GM18867 (cell line): ENCODE results near the gene AKAIN1.

Source experiments
- ATAC-seq: cut with Tn5 transposase; IDR thresholded peaks from one replicate; pipeline ENCODE4 v1.9.1; 2021; ENCODE audit warnings: mild to moderate bottlenecking, moderate library complexity; ENCODE audit not compliant: unreplicated experiment

Gene AKAIN1

DNA sequence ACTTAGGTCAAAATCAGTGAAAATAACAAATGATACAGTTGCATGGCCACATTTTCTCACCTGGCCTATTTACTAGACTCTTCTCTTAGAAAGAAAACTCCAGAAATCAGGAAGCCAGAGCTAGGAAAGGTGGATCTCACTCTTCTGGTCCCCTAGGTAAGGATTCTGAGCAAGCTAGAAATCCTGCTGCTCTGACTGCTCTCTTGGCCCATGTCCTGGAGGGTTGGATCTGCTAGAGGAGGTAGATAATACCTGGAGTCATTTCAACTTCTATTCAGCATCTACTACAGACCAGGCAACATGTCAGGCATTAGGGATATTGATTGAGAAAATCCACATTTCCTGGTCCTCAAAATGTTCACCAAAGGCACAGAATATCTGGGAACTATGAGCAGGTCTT lies 34.9 kb downstream of the AKAIN1 start:
- no peak for ATAC-seq

DNA sequence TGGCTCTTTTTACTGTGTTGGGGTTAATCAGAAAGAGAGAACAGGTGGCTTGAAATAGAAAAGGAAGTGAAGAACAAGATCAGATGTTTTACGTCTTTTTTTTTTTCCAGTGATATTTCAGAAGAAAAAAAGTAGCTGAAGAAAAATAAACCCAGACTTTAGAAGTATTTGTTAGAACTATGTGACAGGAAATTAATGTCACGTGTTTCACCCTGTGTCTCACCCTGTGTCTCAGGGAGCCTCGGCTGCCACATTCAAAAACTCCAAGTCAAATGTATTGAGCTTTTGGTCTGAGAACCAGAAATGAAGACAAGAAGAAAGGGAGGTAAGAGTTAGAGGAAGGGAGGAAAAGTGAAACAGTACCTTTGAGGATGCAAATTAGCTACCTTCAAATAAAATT lies 38.0 kb downstream of the AKAIN1 start:
- no peak for ATAC-seq

DNA sequence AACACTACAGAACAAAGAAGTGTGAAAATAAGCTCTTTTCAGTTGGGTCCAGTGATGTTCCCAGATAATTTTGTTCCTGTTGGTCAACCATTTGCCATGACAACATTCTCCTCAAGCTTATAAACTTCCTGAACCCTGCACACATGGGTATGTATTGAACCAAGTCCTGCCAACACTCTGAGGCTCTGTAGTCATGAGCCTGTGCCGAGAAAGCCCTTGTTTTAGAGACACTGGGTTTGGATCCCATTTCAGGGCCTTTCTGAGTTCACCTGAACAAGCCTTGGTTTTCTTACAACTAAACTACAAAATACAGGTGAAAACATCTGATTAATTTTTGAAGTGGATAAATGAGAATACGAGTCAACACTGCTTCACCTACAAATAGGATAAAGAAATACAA lies 38.5 kb downstream of the AKAIN1 start:
- ATAC-seq = no peak

DNA sequence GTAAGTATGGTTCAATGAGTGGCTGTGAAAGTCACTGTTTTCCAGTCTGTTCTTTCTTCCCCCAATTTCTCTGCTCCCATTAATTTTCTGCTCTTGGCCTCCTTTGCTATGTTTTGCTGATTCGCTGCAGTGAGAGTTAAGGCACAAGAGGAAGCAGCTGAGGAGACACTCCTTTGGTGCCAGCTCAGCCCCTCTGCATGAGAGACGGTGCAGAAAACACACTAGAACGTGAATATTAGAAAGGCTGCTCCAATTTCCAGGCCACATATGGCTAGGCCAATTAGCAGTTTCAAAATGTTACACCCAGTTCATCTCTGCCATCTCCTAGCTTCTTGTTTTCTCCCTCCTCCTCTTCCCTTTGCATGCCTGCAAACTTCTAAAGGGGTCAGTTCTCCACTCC lies 38.9 kb downstream of the AKAIN1 start:
- no peak for ATAC-seq

DNA sequence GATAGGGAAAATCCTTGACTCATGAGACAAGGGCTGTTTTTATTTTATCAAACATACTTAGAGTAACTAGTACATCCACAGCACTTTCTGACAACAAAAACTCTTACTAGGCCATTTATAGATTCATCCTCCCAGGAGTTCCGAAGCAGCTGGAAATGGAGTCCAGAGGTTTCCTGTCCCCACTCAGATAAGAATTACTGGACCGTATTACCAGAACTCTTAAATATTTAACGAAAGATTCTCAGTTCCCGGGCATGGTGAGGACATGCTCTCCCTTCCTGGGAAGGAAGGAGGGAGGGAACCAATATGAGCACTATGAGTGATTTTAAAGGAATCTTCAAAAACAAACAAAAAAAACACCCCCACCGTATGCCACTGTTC lies 41.2 kb downstream of the AKAIN1 start:
- no peak for ATAC-seq

DNA sequence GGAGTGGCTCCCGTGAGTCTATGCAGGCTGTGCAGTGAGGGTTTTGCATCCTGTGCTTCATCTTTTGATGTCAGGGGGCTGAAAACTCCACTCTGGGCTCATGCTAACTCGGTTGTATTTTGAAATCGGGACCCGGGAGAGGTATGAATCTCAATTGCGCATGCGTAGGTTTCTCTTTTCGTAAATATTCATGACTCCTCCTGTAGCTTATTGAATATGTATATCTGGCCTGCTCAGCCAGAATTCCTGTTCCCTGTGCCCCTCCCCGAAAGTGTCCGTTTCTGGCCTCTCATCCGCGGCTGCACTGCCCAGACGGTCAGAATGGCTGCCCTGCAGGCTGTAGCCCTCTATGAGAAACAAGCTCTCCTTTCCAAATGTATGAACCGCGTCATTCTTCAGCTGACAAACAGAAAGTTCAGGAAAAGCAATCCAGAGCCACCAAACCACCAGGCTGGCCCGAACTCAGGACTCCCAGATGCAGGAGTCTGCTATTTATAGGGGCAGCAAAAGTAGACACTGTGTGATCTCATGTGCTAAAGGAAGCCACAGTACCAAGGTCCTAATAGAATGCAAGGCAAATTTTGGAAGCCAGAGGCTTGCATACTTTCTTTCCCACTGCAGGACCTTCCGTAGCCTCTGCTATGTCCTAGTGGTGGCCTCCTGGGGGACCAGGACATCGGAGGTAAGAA lies 41.7 kb downstream of the AKAIN1 start:
- no peak for ATAC-seq

DNA sequence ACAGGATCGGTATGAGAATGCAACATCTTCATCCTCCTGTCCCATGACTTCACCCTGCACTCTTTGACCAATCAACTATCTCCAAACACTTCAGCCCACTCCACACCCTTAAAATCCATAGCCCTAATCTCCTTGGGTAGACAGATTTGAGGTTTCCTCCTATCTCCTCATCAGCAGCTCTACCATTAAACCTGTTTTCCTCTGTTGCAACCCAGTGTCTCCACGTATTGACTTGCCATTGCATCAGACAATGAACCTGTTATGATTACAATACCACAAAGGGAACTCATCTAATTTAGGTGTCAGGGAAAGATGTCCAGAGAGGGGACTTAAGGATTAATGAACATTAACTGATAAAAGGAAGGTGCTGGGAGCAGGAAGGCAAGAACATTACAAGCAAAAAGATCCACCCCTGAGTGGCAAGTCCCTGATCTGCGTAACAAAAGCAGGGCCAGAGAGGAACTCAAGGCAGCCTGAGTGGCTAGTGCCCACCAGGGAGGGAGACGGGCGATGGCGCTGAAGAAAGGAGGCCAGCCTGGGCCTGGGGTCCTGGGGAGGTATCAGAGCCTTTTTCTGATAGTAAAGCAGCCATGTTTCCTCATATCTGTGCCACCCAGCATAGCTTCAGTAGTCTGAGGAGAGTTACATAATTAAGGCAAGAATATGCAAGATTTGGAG lies 44.6 kb downstream of the AKAIN1 start:
- no peak for ATAC-seq

DNA sequence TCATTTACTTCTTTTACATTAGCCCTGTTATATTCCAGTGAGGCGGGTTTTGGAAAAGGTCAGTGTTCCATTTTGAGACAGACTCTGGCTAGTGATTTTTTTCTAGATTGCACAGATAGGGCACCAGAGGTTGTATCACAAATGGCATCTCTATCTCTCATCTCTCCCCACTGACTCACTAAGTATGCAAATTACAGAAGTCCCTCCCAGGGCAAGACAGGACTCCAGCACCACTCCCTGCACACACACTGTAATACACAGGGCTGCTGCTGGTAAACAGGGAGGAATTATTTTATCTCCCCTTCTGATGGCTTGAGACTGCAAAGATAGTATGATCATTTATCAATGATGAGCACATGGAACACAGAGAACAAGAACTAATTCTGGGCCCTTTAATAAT lies 46.2 kb downstream of the AKAIN1 start:
- ATAC-seq = no peak

DNA sequence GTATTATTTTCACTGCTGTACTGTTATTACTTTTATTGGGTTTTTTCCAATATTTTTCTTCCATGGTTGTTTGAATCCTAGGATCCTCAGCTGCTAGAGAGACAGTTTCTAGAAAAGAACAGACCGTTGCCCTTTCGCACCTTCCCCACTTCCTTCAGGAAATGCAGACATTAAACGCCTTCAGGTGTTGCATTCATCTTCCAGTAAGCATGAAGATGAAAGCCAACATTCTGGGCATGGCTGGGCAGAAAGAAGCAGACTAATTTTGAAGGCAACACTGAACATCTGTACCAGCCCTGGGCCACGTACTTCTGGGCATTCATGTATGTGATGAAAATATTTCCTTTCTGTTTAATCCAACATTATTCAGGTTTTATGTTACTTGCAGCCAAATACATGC lies 51.0 kb downstream of the AKAIN1 start:
- ATAC-seq = no peak

DNA sequence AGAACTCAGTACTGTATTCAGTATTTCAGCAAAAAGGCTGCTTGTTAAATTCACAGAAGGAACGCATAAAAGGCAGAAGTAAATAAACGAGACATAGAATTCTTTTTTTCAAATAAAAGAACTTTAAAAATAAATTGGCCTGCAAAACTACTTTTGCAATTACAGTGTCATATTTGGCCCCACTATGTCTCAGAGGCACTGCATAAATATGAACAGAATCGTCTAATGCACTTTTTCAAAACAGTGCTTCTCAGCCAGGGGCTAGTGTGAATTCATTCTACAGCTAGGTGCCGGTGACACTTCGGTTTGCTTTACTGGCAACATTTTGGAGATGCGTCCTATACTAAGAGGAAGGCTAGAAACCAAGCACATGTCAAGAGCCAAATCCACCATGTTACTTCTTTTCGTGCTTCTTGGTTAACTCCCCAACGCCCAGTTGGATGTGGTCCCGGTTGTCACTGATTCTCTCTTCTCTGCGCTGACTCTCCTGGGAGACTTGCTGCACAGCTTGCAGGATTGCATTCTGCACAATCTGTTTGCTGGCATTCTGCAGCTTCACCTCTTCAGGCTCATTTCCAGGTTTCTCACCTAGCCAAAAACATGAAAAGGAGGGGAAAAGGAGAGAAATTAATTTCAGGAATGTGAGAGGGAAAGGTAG lies 51.8 kb downstream of the AKAIN1 start:
- no peak for ATAC-seq

DNA sequence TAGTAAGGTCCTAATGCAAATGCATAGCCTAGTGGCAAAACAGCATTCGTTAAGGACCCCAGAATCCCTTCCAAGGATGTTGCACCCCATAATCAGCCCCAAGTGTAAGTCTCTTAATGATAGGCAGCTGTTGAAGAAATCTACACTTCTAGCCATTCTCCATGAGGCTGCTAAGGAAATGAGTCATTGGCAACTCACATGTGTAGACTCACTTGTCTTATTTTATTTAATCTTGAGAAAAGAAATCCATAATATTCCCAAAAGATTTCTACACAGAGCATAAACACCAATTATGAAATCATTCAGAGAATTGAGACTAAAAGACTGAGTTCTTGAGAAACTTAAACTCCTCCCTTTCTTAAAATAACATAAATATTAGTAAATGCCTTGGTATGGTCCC lies 52.4 kb downstream of the AKAIN1 start:
- ATAC-seq = no peak

DNA sequence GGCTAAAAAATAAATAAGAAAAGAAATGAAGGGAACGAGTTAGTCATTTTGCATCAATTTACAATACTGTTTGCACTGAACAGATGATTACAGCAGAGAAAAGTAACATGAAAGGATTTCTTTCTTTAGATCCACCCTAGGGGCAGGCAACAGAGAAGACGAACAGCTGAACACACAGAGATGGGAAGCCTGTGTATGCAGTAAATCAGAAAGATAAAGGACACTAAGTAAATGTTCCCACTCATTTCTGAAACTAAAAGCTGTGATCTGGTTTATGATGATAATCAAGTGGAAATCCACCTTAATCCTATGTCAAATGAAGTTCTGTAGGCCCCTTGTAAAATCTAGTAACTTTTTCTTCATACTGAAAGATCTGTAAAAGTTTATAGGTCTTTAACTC lies 54.2 kb downstream of the AKAIN1 start:
- no peak for ATAC-seq

DNA sequence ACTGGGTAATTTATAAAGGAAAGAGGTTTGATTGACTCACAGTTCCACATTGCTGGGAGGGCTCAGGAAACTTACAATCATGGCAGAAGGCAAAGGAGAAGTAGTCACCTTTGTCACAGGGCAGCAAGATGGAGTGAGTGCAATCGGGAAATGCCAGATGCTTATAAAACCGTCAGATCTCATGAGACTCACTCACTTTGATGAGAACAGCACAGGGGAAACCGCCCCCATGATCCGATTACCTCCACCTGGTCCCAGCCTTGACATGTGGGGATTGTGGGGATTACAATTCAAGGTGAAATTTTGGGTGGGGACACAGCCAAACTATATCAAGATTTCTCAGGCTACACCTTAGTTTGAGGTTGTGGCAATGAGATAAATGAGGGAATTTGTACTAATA lies 54.9 kb downstream of the AKAIN1 start:
- ATAC-seq = no peak

DNA sequence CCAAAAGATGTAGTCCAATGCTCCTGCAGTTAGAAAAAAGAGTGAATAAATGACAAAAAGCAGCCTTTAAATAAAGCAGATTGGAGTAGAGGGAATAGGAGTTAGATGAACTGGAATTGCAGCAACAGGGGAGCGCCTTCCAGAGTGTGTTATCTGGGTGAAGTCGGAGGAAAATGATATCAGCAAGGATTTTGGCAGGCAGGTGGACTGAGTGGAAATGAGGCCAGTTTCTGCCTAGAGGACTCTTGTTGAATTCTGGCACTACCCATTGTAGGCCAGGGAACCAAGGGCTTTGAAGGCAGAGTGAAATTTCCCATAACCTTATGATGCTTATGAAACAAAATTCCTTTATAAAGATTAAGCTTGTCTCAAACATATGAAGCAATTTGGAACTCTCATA lies 59.8 kb downstream of the AKAIN1 start:
- ATAC-seq = no peak

DNA sequence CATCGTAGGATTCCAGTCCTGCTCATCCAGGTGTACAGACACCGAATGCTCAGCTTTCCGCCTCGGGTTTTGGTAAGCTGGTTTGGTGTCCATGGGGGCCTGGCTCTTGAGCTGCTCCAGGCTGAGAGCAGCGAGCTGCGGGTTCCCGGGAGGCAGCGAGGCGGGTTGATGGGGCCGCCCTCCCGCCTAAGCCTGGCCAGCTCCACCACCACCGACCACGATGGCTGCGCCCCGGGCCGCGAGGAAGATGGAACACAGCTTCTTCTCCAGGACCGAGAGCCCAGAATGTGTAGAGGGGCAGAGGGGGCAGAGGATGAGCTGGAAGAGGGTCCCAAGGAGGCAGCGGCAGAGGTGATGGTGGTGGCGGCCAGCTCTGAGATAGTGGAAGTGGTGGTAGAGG lies 64.1 kb downstream of the AKAIN1 start:
- ATAC-seq = no peak

DNA sequence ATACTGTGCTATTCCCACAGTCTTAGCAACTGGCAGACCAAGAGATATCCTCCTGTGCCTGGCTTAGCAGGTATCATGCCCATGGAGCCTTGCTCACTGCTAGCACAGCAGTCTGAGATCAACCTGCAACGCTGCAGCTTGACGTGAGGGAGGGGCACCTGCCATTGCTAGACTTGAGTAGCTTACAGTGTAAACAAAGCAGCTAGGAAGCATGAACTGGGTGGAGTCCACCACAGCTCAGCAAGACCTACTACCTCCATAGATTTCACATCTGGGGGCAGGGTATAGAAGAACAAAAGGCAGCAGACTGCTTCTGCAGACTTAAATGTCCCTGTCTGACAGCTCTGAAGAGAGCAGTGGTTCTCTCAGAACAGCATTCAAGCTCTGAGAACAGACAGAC lies 74.8 kb downstream of the AKAIN1 start:
- ATAC-seq = no peak

DNA sequence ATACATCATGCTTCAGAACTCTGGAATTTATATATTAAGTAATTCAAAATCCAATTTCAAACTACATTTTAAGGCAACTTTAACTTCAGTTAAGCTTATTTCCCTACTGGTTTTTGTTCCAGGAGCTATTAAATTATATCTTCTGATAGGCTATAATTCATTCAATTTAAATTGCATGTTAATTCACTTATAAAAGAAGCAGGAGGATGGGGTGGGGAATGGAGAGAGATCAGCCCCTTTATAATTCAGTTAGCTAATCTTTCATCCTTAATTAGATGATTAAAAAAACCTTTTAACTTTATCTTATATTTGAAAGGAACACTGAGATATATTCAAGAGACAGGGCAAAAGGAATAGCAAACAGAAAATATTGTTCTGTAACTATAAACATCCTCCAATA lies 86.8 kb downstream of the AKAIN1 start:
- no peak for ATAC-seq

DNA sequence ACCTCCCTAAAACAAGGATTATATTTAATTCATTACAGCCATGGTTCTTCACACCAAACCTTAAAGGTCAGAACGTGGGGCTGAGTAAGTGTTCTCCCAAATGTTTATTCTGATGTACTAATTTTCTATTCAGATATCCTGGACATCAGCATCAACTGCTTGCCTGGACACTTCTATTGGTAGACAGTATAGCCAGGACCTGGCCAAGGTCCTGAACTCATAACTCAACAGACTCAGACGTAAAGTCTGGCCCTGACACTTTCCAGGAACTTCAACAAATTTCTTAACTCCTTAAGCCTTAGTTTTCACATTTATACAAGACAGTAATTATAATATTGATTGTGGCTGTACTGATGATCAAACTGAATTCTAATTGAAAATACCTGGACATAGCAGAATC lies 89.1 kb downstream of the AKAIN1 start:
- ATAC-seq = no peak

DNA sequence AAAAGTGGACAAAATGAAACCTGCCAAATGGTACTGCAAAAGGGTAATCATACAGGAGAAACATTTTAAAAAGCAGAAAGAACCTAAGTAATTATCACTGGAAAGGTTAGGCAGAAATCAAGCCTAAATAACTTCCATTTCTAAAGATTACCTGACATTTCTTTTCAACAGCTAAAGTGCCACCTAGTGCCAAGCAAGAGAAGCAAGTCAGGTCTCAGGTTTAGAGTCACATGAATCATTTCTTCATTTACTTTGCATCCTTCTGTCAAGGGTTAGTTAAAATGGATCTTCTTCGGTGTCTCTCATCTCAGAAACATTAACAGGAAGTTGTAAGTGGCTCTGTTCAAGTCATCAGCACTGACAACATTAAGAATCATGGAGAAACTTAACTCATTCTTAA lies 90.3 kb downstream of the AKAIN1 start:
- no peak for ATAC-seq

DNA sequence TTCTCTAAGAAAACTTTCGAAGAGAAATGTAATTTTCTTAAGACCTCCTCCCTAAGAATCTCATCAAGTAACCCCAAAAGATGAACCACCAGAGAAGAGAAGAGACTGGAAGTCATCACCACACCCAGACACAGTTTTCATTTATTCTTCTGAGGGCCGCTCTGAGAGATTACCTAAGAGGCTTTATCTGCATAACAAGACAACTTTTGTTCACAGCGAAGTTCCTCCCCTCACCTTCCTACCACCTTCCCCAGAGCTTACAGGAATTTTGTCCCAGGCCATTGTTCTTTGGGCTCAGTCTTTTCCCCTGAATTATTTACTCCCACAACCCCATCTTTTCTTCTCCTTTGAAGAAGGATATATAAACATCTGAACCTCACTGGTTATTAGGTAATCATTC lies 92.8 kb downstream of the AKAIN1 start:
- ATAC-seq = no peak

DNA sequence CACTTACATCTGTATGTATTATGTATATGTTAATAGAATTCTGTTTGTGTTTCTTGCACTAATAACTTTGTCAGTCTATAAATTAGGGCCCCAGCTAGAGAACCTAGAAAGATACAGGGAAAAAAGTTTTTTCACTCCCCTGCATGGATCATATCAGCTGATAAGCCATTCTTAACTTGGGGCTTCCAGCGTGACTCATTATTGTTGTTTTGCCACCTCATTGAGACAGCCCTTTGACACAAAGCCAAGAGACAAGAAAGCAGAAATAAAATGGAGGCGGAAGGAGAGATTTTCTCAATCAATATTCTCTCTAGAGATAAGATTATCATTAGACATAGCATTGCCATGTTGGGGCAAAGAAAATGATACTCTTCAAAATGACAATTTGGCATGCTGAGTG lies 93.4 kb downstream of the AKAIN1 start:
- ATAC-seq = no peak

DNA sequence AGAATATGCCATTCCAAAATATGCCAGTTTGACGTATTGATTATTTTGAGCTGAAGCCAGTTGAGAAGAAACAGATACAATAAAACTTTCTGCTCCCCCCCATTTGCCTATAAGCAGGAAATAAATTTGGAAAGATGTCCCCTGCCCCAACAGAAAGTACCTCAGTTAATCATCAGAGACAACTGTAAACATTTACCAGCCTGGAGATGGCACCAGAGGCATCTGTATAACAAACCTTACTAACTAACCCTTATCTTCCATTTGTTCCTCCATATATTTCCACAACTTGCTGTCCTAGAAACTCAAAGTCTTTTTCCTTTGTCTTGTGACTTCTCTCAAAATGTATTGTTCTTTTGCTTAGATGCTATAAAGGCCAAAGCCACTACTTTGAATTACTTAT lies 93.8 kb downstream of the AKAIN1 start:
- no peak for ATAC-seq
